ENCODE results near the gene ITM2C. TPM values are rescaled to one million over a fixed set of nuclear protein-coding genes. Genes with fewer than 3 reads are reported as not detected.

Gene ITM2C
- polyA plus RNA-seq, 3 donors, result 1.4 to 3.2 (median 2.9) TPM

- peaks cover 33% of the 10 kb centered on the region for H4K20me1 ChIP-seq (ENCODE audit: insufficient read depth, low read length)
- Mint-ChIP-seq H3K36me3 (peaks cover 18% of the 10 kb centered on the region in 2 donors), H3K9me3 (peaks cover 0 to 17% (median 7%) of the 10 kb centered on the region in 7 donors), H3K4me1 (peaks cover 18% of the 10 kb centered on the region), H3K4me3 (no peak overlapping the region), H3K27ac (no peak overlapping the region), H3K27me3 (ENCODE audit: low read depth in 3 of 3) (peaks cover 22 to 39% (median 29%) of the 10 kb centered on the region in 3 donors)
- no CpG with 5 or more reads among the region's 1 CpG for WGBS (ENCODE audit: insufficient coverage)
- H3K4me2 ChIP-seq (replicated peaks; ENCODE audit: extremely low read depth, low read length, poor library complexity, severe bottlenecking), result no peak overlapping the region
- no peak for DNase-seq
- no peak for TF ChIP-seq CTCF (IDR thresholded peaks at IDR 0.05)
- peaks cover 7 to 18% of the 10 kb centered on the region in 2 donors for H3K4me1 ChIP-seq (ENCODE audit: control insufficient read depth in 1 of 2, insufficient read depth in 2 of 2, low read length in 2 of 2)
- H3K4me3 ChIP-seq (replicated peaks in 1 of 3; ENCODE audit: low read depth in 2 of 3, low read length in 3 of 3), result no peak overlapping the region
- intact Hi-C loops (cut with micrococcal nuclease), result loop anchor here in 1 of 2 donors (2.0 kb wide), 1 partner anchor 161 kb away; no protein-coding TSS in a partner anchor
- H3K36me3 ChIP-seq (replicated peaks in 1 of 2; ENCODE audit: control insufficient read depth in 1 of 2, insufficient read depth in 2 of 2, low read length in 2 of 2), result peaks cover 8 to 20% of the 10 kb centered on the region in 2 donors
- H3K27ac ChIP-seq (ENCODE audit: low read depth in 1 of 2, low read length in 2 of 2), result no peak overlapping the region
- H3K79me2 ChIP-seq (ENCODE audit: insufficient read depth, low read length), result no peaks in the 10 kb centered on the region
- no peak overlapping the region for H3K9ac ChIP-seq (ENCODE audit: insufficient read depth, low read length, poor library complexity, severe bottlenecking)
- no peak overlapping the region for H2AFZ ChIP-seq (ENCODE audit: insufficient read depth, low read depth, low read length, poor library complexity, severe bottlenecking)
- H3K9me3 ChIP-seq (replicated peaks in 1 of 2; ENCODE audit: control insufficient read depth in 1 of 2, insufficient read depth in 1 of 2, low read length in 2 of 2), result peaks cover 0 to 3% of the 10 kb centered on the region in 2 donors
- H3K27me3 ChIP-seq (ENCODE audit: control insufficient read depth in 2 of 2, insufficient read depth in 2 of 2, low read length in 2 of 2), result peaks cover 0 to 21% of the 10 kb centered on the region in 2 donors
These were observed 39.4 kb upstream of the ITM2C start for GRCh38 chr2:230825354-230825753.

- Histone ChIP-seq H3K27ac (ENCODE audit: low read depth in 1 of 2, low read length in 2 of 2) (no peak overlapping the region), H3K9me3 (replicated peaks in 1 of 2; ENCODE audit: control insufficient read depth in 1 of 2, insufficient read depth in 1 of 2, low read length in 2 of 2) (peaks cover 0 to 3% of the 10 kb centered on the region in 2 donors), H3K79me2 (ENCODE audit: insufficient read depth, low read length) (no peaks in the 10 kb centered on the region), H4K20me1 (ENCODE audit: insufficient read depth, low read length) (peaks cover 12% of the 10 kb centered on the region), H3K27me3 (ENCODE audit: control insufficient read depth in 2 of 2, insufficient read depth in 2 of 2, low read length in 2 of 2) (peaks cover 0 to 21% of the 10 kb centered on the region in 2 donors), H3K9ac (ENCODE audit: insufficient read depth, low read length, poor library complexity, severe bottlenecking) (peak overlapping the region; percentile 43), H3K4me3 (replicated peaks in 1 of 3; ENCODE audit: low read depth in 2 of 3, low read length in 3 of 3) (peak overlapping the region in 1 of 3 experiments; percentile 63), H3K4me2 (replicated peaks; ENCODE audit: extremely low read depth, low read length, poor library complexity, severe bottlenecking) (peak overlapping the region; percentile 69), H3K36me3 (replicated peaks in 1 of 2; ENCODE audit: control insufficient read depth in 1 of 2, insufficient read depth in 2 of 2, low read length in 2 of 2) (no peaks in the 10 kb centered on the region), H2AFZ (ENCODE audit: insufficient read depth, low read depth, low read length, poor library complexity, severe bottlenecking) (peak overlapping the region; percentile 63), H3K4me1 (ENCODE audit: control insufficient read depth in 1 of 2, insufficient read depth in 2 of 2, low read length in 2 of 2) (peaks cover 7 to 18% of the 10 kb centered on the region in 2 donors)
- Mint-ChIP-seq H3K9me3 (peaks cover 0 to 19% (median 8%) of the 10 kb centered on the region in 7 donors), H3K36me3 (no peaks in the 10 kb centered on the region), H3K27me3 (ENCODE audit: low read depth in 3 of 3) (peaks cover 27 to 44% (median 31%) of the 10 kb centered on the region in 3 donors), H3K4me1 (peaks cover 18% of the 10 kb centered on the region), H3K4me3 (peak overlapping the region; percentile 35 to 58), H3K27ac (no peak overlapping the region)
- WGBS (ENCODE audit: insufficient coverage), result 24% methylated on average over 35 of the region's 36 CpGs
- no peak for DNase-seq
- intact Hi-C loops (cut with micrococcal nuclease), result no loop called here
- TF ChIP-seq CTCF (IDR thresholded peaks at IDR 0.05), result no peak
These were observed 36.9 kb upstream of the ITM2C start for GRCh38 chr2:230827774-230828271.

Measured in CD14-positive monocyte (primary cell).